SK-N-SH (cell line): ENCODE results near the gene PRDM10. TPM values are rescaled to one million over a fixed set of nuclear protein-coding genes. Genes with fewer than 3 reads are reported as not detected.

ENCODE experiments used
- CTCF ChIA-PET: fragments of 300-600, 350-600 bp; formaldehyde crosslinking; extraction: SDS; loops from one replicate; lab custom pipeline; 2021; lab: Yijun Ruan, JAX
- POLR2A ChIA-PET: fragments of 350-600 bp; sonication (Branson Sonifier 250); formaldehyde crosslinking; extraction: SDS; loops from one replicate; lab custom pipeline; 2020; ENCODE audit warnings: antibody characterized with exemption, inconsistent platforms; lab: Yijun Ruan, JAX
- DNase-seq: peaks from one replicate; pipeline ENCODE4 v3.0.0; 2012
- H2AFZ ChIP-seq: fragments of 200-600 bp; sonication (generic); 2 replicates; pipeline ENCODE4 v1.8.1; 2016; ENCODE audit warnings: antibody characterized with exemption, mild to moderate bottlenecking, low read depth
- H3F3A ChIP-seq: fragments of 200-600 bp; sonication (generic); replicated peaks from 2 replicates; pipeline ENCODE3; 2016; ENCODE audit warnings: antibody characterized with exemption, mild to moderate bottlenecking; ENCODE audit not compliant: insufficient read depth
- H3K27ac ChIP-seq, 2 experiments: fragments of 200-500 bp in 1 of 2; fragments of 200-600 bp in 1 of 2; sonication (Bioruptor generic) in 1 of 2; sonication (generic), shearing (Covaris generic) in 1 of 2; 2 replicates each; pipeline versions ENCODE4 v1.5.1 to v1.6.1; 2014 to 2016; ENCODE audit warnings: low read depth in 2 of 2, inconsistent platforms in 1 of 2, low read length in 1 of 2, mild to moderate bottlenecking in 1 of 2, mixed read lengths in 1 of 2
- H3K27me3 ChIP-seq: fragments of 200-600 bp; sonication (generic), shearing (Covaris generic); 2 replicates; pipeline ENCODE4 v1.6.1; 2016; ENCODE audit warnings: mixed run types; ENCODE audit not compliant: insufficient read depth
- H3K36me3 ChIP-seq, 2 experiments: fragments of 200-500 bp in 1 of 2; fragments of 200-600 bp in 1 of 2; sonication (Bioruptor generic) in 1 of 2; sonication (generic) in 1 of 2; replicated peaks in 1 of 2; 2 replicates each; pipeline versions ENCODE3 to v1.5.1; 2014 to 2016; ENCODE audit warnings: low read length in 1 of 2, mild to moderate bottlenecking in 1 of 2; ENCODE audit not compliant: insufficient read depth in 2 of 2, control insufficient read depth in 1 of 2
- H3K4me1 ChIP-seq, 2 experiments: fragments of 200-500 bp in 1 of 2; fragments of 200-600 bp in 1 of 2; sonication (Bioruptor generic) in 1 of 2; sonication (generic), shearing (Covaris generic) in 1 of 2; 2 replicates each; pipeline versions ENCODE4 v1.5.1 to v1.6.1; 2014 to 2016; ENCODE audit warnings: low read depth in 1 of 2, low read length in 1 of 2, mixed run types in 1 of 2; ENCODE audit not compliant: insufficient read depth in 2 of 2, control insufficient read depth in 1 of 2
- H3K4me2 ChIP-seq: fragments of 200-600 bp; sonication (generic), shearing (Covaris generic); 2 replicates; pipeline ENCODE4 v1.6.1; 2017; ENCODE audit warnings: mixed run types
- H3K4me3 ChIP-seq, 2 experiments: fragments of 200-500 bp in 1 of 2; fragments of 200-600 bp in 1 of 2; sonication (Bioruptor generic) in 1 of 2; sonication (generic), shearing (Covaris generic) in 1 of 2; 2 replicates each; pipeline versions ENCODE4 v1.5.1 to v1.8.1; 2014 to 2016; ENCODE audit warnings: low read depth in 2 of 2, inconsistent platforms in 1 of 2, low read length in 1 of 2, mild to moderate bottlenecking in 1 of 2, mixed read lengths in 1 of 2, moderate library complexity in 1 of 2
- H3K79me2 ChIP-seq: fragments of 200-600 bp; sonication (generic); 2 replicates; pipeline ENCODE4 v1.8.1; 2017; ENCODE audit warnings: mild to moderate bottlenecking; ENCODE audit not compliant: insufficient read depth
- H3K9ac ChIP-seq: fragments of 200-600 bp; sonication (generic); 2 replicates; pipeline ENCODE4 v1.6.1; 2017; ENCODE audit warnings: mixed run types
- H3K9me2 ChIP-seq: fragments of 200-600 bp; sonication (generic); 2 replicates; pipeline ENCODE4 v1.6.1; 2017; ENCODE audit warnings: mixed run types
- H3K9me3 ChIP-seq: fragments of 200-600 bp; sonication (generic); 2 replicates; pipeline ENCODE4 v1.6.1; 2017; ENCODE audit warnings: mixed run types, mild to moderate bottlenecking, moderate library complexity
- H4K20me1 ChIP-seq: fragments of 200-600 bp; sonication (generic); 2 replicates; pipeline ENCODE4 v1.6.1; 2017; ENCODE audit warnings: mild to moderate bottlenecking, mixed run types; ENCODE audit not compliant: insufficient read depth
- CHD2 ChIP-seq: fragments of 150-350 bp; IDR thresholded peaks from 2 replicates; pipeline ENCODE4 v1.6.1; 2018; ENCODE audit warnings: low read length; ENCODE audit not compliant: partially characterized antibody
- ELF1 ChIP-seq: IDR thresholded peaks from 2 replicates; pipeline ENCODE4 v1.4.0; 2012
- EZH2phosphoT487 ChIP-seq: fragments of 200-600 bp; sonication (generic); IDR thresholded peaks from 2 replicates; pipeline ENCODE4 v1.6.1; 2017; ENCODE audit warnings: low read depth, mixed run types, mild to moderate bottlenecking, antibody characterized with exemption, moderate library complexity, borderline replicate concordance
- FOSL2 ChIP-seq: IDR thresholded peaks from 2 replicates; pipeline ENCODE4 v1.4.0; 2012; ENCODE audit warnings: low read depth, mild to moderate bottlenecking, moderate library complexity, borderline replicate concordance
- FOXM1 ChIP-seq: IDR thresholded peaks from 2 replicates; pipeline ENCODE4 v1.4.0; 2012; ENCODE audit warnings: low read depth, mild to moderate bottlenecking
- GABPA ChIP-seq: IDR thresholded peaks from 2 replicates; pipeline ENCODE4 v1.4.0; 2012; ENCODE audit warnings: low read depth, mild to moderate bottlenecking
- MEF2A ChIP-seq: IDR thresholded peaks from 2 replicates; pipeline ENCODE4 v1.4.0; 2012; ENCODE audit warnings: low read depth, borderline replicate concordance
- MXI1 ChIP-seq: IDR thresholded peaks from 2 replicates; pipeline ENCODE4 v1.6.1; 2012; ENCODE audit warnings: mild to moderate bottlenecking, low read depth, low read length, improper control_type of control experiment
- NRF1 ChIP-seq: IDR thresholded peaks from 2 replicates; pipeline ENCODE4 v1.6.1; 2012; ENCODE audit warnings: low read depth, mild to moderate bottlenecking, low read length
- POLR2AphosphoS5 ChIP-seq: IDR thresholded peaks from 2 replicates; pipeline ENCODE4 v1.6.1; 2012; ENCODE audit warnings: low read depth, low read length
- RXRA ChIP-seq: IDR thresholded peaks from 2 replicates; pipeline ENCODE4 v1.4.0; 2012; ENCODE audit warnings: low read depth, mild to moderate bottlenecking, borderline replicate concordance
- SIN3A ChIP-seq: IDR thresholded peaks from 2 replicates; pipeline ENCODE4 v1.6.1; 2012; ENCODE audit warnings: low read depth, mild to moderate bottlenecking, low read length, moderate library complexity, borderline replicate concordance
- SMC3 ChIP-seq: IDR thresholded peaks from 2 replicates; pipeline ENCODE4 v1.6.1; 2012; ENCODE audit warnings: low read depth, low read length, improper control_type of control experiment
- TAF1 ChIP-seq: IDR thresholded peaks from 2 replicates; pipeline ENCODE4 v1.6.1; 2012; ENCODE audit warnings: low read depth, mild to moderate bottlenecking, low read length, moderate library complexity, borderline replicate concordance
- TCF12 ChIP-seq: IDR thresholded peaks from 2 replicates; pipeline ENCODE4 v1.4.0; 2012
- YY1 ChIP-seq: IDR thresholded peaks from 2 replicates; pipeline ENCODE4 v1.4.0; 2012; ENCODE audit warnings: low read depth, mild to moderate bottlenecking
- WGBS: methylation state at CpG from one replicate; pipeline ENCODE4 v1.1.6; 2017; ENCODE audit warnings: low lambda C conversion rate; 5-methylcytosine and 5-hydroxymethylcytosine counted together
- polyA plus RNA-seq, 3 experiments: library from polyadenylated mRNA; depleted of rRNA; stranded (reverse); fragments of >200 nt; gene quantifications; 2 replicates each; pipeline ENCODE4 v1.2.3, GENCODE V29; 2012
- TF ChIP-seq, protein P1 (sequence below): fragments of 150-350 bp; IDR thresholded peaks from 2 replicates; pipeline ENCODE4 v1.6.1; 2016; ENCODE audit warnings: mild to moderate bottlenecking, low read depth, low read length
- TF ChIP-seq, protein P2 (sequence below): IDR thresholded peaks from 2 replicates; pipeline ENCODE4 v1.4.0; 2012; ENCODE audit warnings: low read depth, borderline replicate concordance
- TF ChIP-seq, protein P3 (sequence below): IDR thresholded peaks from 2 replicates; pipeline ENCODE4; 2012
- TF ChIP-seq, protein P4 (sequence below): IDR thresholded peaks from 2 replicates; pipeline ENCODE4 v1.6.1; 2012; ENCODE audit warnings: mild to moderate bottlenecking, low read depth, low read length, moderate library complexity

PRDM10 gene
- polyA plus RNA-seq, 1 of the 3 experiments (the other 2 are of a cell fraction) = 1.9 TPM

DNA sequence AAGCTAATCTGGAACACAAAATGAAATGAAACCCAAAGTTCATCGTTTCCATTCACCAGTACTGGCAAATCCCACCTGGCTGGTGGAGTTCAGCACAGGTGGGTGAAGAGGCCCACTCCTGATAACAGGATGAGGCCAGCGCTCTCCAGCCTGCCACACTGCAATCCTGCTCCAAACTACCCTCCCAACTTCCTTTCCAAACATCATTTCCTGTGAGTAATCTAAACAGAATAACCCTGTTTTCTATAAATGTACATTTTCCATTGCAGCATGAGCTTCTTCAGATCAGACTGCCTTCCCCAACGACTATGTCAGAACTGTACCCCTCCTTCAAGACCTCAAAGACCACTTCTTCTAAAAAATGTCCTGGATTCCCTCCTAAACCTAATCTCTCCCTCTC, 91.3 kb downstream of the PRDM10 start:
- Histone ChIP-seq H3K79me2 (no peaks in the 10 kb centered on the region), H3K27ac (no peak overlapping the region), H3K4me2 (no peak overlapping the region), H4K20me1 (no peaks in the 10 kb centered on the region), H2AFZ (peak overlapping the region; percentile 38; the same call in 1 of the 2 replicates), H3K36me3 (peaks cover 12 to 21% of the 10 kb centered on the region in 2 experiments), H3K9me3 (no peaks in the 10 kb centered on the region), H3K4me3 (no peak overlapping the region), H3K27me3 (no peaks in the 10 kb centered on the region), H3F3A (no peaks in the 10 kb centered on the region), H3K9ac (no peak overlapping the region), H3K9me2 (no peaks in the 10 kb centered on the region), H3K4me1 (no peaks in the 10 kb centered on the region; a peak in 1 of 4 replicates)
- 64% methylated on average over 3 of the region's 3 CpGs for WGBS
- ChIA-PET POLR2A (no interaction called here), CTCF (interaction anchor here (0.7 to 1.7 kb wide), 3 partner anchors 13 to 235 kb away, joined by 3 to 8 read pairs (median 3); no protein-coding TSS in a partner anchor)
- TF ChIP-seq MEF2A (no peak), CHD2 (no peak), POLR2AphosphoS5 (no peak), SIN3A (no peak), NRF1 (no peak), RXRA (no peak), EZH2phosphoT487 (no peak), ELF1 (no peak), TCF12 (no peak), FOXM1 (no peak), SMC3 (no peak), FOSL2 (no peak), GABPA (no peak; the same call in 1 of the 2 replicates), YY1 (no peak), TAF1 (no peak), MXI1 (no peak)
- TF ChIP-seq, protein P1, sequence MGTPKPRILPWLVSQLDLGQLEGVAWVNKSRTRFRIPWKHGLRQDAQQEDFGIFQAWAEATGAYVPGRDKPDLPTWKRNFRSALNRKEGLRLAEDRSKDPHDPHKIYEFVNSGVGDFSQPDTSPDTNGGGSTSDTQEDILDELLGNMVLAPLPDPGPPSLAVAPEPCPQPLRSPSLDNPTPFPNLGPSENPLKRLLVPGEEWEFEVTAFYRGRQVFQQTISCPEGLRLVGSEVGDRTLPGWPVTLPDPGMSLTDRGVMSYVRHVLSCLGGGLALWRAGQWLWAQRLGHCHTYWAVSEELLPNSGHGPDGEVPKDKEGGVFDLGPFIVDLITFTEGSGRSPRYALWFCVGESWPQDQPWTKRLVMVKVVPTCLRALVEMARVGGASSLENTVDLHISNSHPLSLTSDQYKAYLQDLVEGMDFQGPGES = no peak
- TF ChIP-seq, protein P2, sequence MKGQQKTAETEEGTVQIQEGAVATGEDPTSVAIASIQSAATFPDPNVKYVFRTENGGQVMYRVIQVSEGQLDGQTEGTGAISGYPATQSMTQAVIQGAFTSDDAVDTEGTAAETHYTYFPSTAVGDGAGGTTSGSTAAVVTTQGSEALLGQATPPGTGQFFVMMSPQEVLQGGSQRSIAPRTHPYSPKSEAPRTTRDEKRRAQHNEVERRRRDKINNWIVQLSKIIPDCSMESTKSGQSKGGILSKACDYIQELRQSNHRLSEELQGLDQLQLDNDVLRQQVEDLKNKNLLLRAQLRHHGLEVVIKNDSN = no peak
- TF ChIP-seq, protein P3, sequence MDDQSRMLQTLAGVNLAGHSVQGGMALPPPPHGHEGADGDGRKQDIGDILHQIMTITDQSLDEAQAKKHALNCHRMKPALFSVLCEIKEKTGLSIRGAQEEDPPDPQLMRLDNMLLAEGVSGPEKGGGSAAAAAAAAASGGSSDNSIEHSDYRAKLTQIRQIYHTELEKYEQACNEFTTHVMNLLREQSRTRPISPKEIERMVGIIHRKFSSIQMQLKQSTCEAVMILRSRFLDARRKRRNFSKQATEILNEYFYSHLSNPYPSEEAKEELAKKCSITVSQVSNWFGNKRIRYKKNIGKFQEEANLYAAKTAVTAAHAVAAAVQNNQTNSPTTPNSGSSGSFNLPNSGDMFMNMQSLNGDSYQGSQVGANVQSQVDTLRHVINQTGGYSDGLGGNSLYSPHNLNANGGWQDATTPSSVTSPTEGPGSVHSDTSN = no peak
- TF ChIP-seq, protein P4, sequence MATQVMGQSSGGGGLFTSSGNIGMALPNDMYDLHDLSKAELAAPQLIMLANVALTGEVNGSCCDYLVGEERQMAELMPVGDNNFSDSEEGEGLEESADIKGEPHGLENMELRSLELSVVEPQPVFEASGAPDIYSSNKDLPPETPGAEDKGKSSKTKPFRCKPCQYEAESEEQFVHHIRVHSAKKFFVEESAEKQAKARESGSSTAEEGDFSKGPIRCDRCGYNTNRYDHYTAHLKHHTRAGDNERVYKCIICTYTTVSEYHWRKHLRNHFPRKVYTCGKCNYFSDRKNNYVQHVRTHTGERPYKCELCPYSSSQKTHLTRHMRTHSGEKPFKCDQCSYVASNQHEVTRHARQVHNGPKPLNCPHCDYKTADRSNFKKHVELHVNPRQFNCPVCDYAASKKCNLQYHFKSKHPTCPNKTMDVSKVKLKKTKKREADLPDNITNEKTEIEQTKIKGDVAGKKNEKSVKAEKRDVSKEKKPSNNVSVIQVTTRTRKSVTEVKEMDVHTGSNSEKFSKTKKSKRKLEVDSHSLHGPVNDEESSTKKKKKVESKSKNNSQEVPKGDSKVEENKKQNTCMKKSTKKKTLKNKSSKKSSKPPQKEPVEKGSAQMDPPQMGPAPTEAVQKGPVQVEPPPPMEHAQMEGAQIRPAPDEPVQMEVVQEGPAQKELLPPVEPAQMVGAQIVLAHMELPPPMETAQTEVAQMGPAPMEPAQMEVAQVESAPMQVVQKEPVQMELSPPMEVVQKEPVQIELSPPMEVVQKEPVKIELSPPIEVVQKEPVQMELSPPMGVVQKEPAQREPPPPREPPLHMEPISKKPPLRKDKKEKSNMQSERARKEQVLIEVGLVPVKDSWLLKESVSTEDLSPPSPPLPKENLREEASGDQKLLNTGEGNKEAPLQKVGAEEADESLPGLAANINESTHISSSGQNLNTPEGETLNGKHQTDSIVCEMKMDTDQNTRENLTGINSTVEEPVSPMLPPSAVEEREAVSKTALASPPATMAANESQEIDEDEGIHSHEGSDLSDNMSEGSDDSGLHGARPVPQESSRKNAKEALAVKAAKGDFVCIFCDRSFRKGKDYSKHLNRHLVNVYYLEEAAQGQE = no peak
- DNase-seq = no peak
